HCT116 (cell line): ENCODE results near the gene MPC1. TPM values are rescaled to one million over a fixed set of nuclear protein-coding genes. Genes with fewer than 3 reads are reported as not detected.

Experiments
- ATAC-seq: fragments of 200-7000 bp; cut with Tn5 transposase; 2 replicates; pipeline ENCODE4 v1.9.1; 2020; ENCODE audit warnings: mild to moderate bottlenecking, moderate library complexity
- BruUV-seq: library from RNA; stranded (reverse); fragments of 400-500 nt; replicated peaks from 2 replicates; lab custom pipeline; 2021; lab: Mats Ljungman, UMichigan
- CTCF ChIA-PET: fragments of 300-600 bp; sonication (Branson Sonifier 250); formaldehyde crosslinking; loops from one replicate; lab custom pipeline; 2021; ENCODE audit warnings: antibody characterized with exemption; lab: Charles Lee
- POLR2A ChIA-PET: fragments of 300-600, 350-600 bp; sonication (Branson Sonifier 250); formaldehyde crosslinking; loops from one replicate; lab custom pipeline; 2021; ENCODE audit warnings: antibody characterized with exemption; lab: Charles Lee
- RAD21 ChIA-PET, 2 experiments: fragments of 300-600 bp; sonication (Branson Sonifier 250); formaldehyde crosslinking; loops; one replicate each; lab custom pipeline; 2023; ENCODE audit warnings: low total read pairs in 2 of 2; ENCODE audit not compliant: uncharacterized antibody in 2 of 2, unreplicated experiment in 2 of 2, low non-redundant PET in 1 of 2; lab: Charles Lee
- DNase-seq: peaks from one replicate; pipeline ENCODE4 v3.0.0-alpha.2; 2010; ENCODE audit warnings: low read depth, low spot score
- H2AFZ ChIP-seq: fragments of 200-600 bp; shearing (Covaris generic), sonication (generic); 2 replicates; pipeline ENCODE4 v1.6.1; 2017; ENCODE audit warnings: low read depth, mixed run types, mixed read lengths, antibody characterized with exemption, low read length; ENCODE audit not compliant: poor library complexity, severe bottlenecking
- H3K27ac ChIP-seq: 2 replicates; pipeline ENCODE4 v1.5.1; 2012; ENCODE audit warnings: low read depth, low read length
- H3K27me3 ChIP-seq: fragments of 200-600 bp; sonication (generic); 2 replicates; pipeline ENCODE4 v1.6.1; 2016; ENCODE audit warnings: mixed run types, low read length, mixed read lengths; ENCODE audit not compliant: insufficient read depth
- H3K36me3 ChIP-seq, 2 experiments: fragments of 200-500 bp in 1 of 2; fragments of 200-600 bp in 1 of 2; sonication (Bioruptor generic) in 1 of 2; sonication (generic) in 1 of 2; 2 replicates each; pipeline versions ENCODE4 v1.5.1 to v1.6.1; 2014 to 2016; ENCODE audit warnings: low read length in 2 of 2, inconsistent platforms in 1 of 2, mixed read lengths in 1 of 2, mixed run types in 1 of 2; ENCODE audit not compliant: insufficient read depth in 2 of 2, control insufficient read depth in 1 of 2
- H3K4me1 ChIP-seq, 2 experiments: fragments of 200-600 bp in 1 of 2; sonication (generic) in 1 of 2; 2 replicates each; pipeline versions ENCODE4 v1.5.1 to v1.6.1; 2012 to 2017; ENCODE audit warnings: low read length in 2 of 2, inconsistent platforms in 1 of 2, mild to moderate bottlenecking in 1 of 2, mixed read lengths in 1 of 2, mixed run types in 1 of 2, moderate library complexity in 1 of 2; ENCODE audit not compliant: insufficient read depth in 2 of 2, control insufficient read depth in 1 of 2
- H3K4me2 ChIP-seq: fragments of 200-600 bp; sonication (generic); 2 replicates; pipeline ENCODE4 v1.6.1; 2017; ENCODE audit warnings: mixed run types, low read length, mixed read lengths
- H3K4me3 ChIP-seq, 2 experiments: fragments of 200-600 bp in 1 of 2; sonication (generic) in 1 of 2; replicated peaks in 1 of 2; 2 replicates each; pipeline ENCODE4 v1.5.1; 2011 to 2016; ENCODE audit warnings: low read length in 2 of 2, control low read depth in 1 of 2, low read depth in 1 of 2, mild to moderate bottlenecking in 1 of 2, mixed read lengths in 1 of 2, mixed run types in 1 of 2
- H3K79me2 ChIP-seq: fragments of 200-600 bp; sonication (generic); 2 replicates; pipeline ENCODE4 v1.6.1; 2017; ENCODE audit warnings: mild to moderate bottlenecking, mixed run types, low read length, moderate library complexity, mixed read lengths; ENCODE audit not compliant: insufficient read depth
- H3K9ac ChIP-seq: fragments of 200-600 bp; sonication (generic); 2 replicates; pipeline ENCODE4 v1.6.1; 2016; ENCODE audit warnings: low read length, mixed read lengths
- H3K9me2 ChIP-seq: fragments of 200-600 bp; sonication (generic), shearing (Covaris generic); 2 replicates; pipeline ENCODE4 v1.6.1; 2017; ENCODE audit warnings: mixed run types, mild to moderate bottlenecking, moderate library complexity; ENCODE audit not compliant: insufficient read depth
- H3K9me3 ChIP-seq, 2 experiments: fragments of 200-500 bp in 1 of 2; fragments of 200-600 bp in 1 of 2; sonication (Bioruptor generic) in 1 of 2; sonication (generic) in 1 of 2; 2 replicates each; pipeline ENCODE4 v1.6.1; 2014 to 2017; ENCODE audit warnings: low read length in 2 of 2, mixed read lengths in 2 of 2, inconsistent platforms in 1 of 2, low read depth in 1 of 2, mild to moderate bottlenecking in 1 of 2, mixed run types in 1 of 2, moderate library complexity in 1 of 2; ENCODE audit not compliant: control insufficient read depth in 1 of 2, insufficient read depth in 1 of 2
- H4K20me1 ChIP-seq: fragments of 200-600 bp; sonication (generic), shearing (Covaris generic); 2 replicates; pipeline ENCODE4 v1.6.1; 2017; ENCODE audit warnings: mixed run types, mild to moderate bottlenecking, moderate library complexity; ENCODE audit not compliant: insufficient read depth
- CBX3 ChIP-seq: IDR thresholded peaks from 2 replicates; pipeline ENCODE4 v1.6.1; 2012; ENCODE audit warnings: low read depth
- ELF1 ChIP-seq: IDR thresholded peaks from 2 replicates; pipeline ENCODE4 v1.6.1; 2012; ENCODE audit warnings: low read depth, borderline replicate concordance
- EZH2 ChIP-seq: fragments of 200-600 bp; sonication (generic); IDR thresholded peaks from 2 replicates; pipeline ENCODE4 v1.6.1; 2017; ENCODE audit warnings: antibody characterized with exemption, mixed run types
- EZH2phosphoT487 ChIP-seq: fragments of 200-600 bp; IDR thresholded peaks from 2 replicates; pipeline ENCODE4 v1.6.1; 2018; ENCODE audit warnings: antibody characterized with exemption, borderline replicate concordance
- FOSL1 ChIP-seq: IDR thresholded peaks from 2 replicates; pipeline ENCODE4 v1.6.1; 2012; ENCODE audit warnings: low read depth
- JUND ChIP-seq: IDR thresholded peaks from 2 replicates; pipeline ENCODE4 v1.6.1; 2012
- POLR2A ChIP-seq: IDR thresholded peaks from 2 replicates; pipeline ENCODE4 v1.7.0; 2011; ENCODE audit warnings: borderline replicate concordance; ENCODE audit not compliant: insufficient read depth, insufficient read length; ENCODE audit errors: extremely low read depth
- POLR2AphosphoS5 ChIP-seq: IDR thresholded peaks from 2 replicates; pipeline ENCODE4 v1.6.1; 2011; ENCODE audit warnings: mild to moderate bottlenecking, low read depth, low read length, moderate library complexity
- SIN3A ChIP-seq: IDR thresholded peaks from 2 replicates; pipeline ENCODE4 v1.6.1; 2012; ENCODE audit warnings: low read depth
- SP1 ChIP-seq: IDR thresholded peaks from 2 replicates; pipeline ENCODE4 v1.6.1; 2012; ENCODE audit warnings: low read depth
- SRF ChIP-seq: IDR thresholded peaks from 2 replicates; pipeline ENCODE4 v1.6.1; 2012; ENCODE audit warnings: low read depth
- TCF7L2 ChIP-seq: IDR thresholded peaks from 2 replicates; pipeline ENCODE4 v1.7.0; 2011; ENCODE audit warnings: borderline replicate concordance, inconsistent platforms; ENCODE audit not compliant: insufficient read depth, insufficient read length; ENCODE audit errors: extremely low read depth
- YY1 ChIP-seq: IDR thresholded peaks from 2 replicates; pipeline ENCODE4 v1.6.1; 2011; ENCODE audit warnings: low read length, low read depth, moderate library complexity, mild to moderate bottlenecking; ENCODE audit not compliant: insufficient replicate concordance; ENCODE audit errors: extremely low read depth
- ZFX ChIP-seq: fragments of 450-650 bp; IDR thresholded peaks from 2 replicates; pipeline ENCODE4 v1.6.1; 2017
- ZNF274 ChIP-seq: fragments of 200-500 bp; sonication (Bioruptor generic); IDR thresholded peaks from 2 replicates; pipeline ENCODE4 v1.6.1; 2014; ENCODE audit warnings: mild to moderate bottlenecking, low read depth, low read length, inconsistent platforms
- intact Hi-C: fragments of 100-400 bp; cut with micrococcal nuclease; formaldehyde crosslinking; loops from 2 replicates; pipeline ENCODE4 v1.10.0; 2022
- total RNA-seq: library from RNA; stranded (reverse); gene quantifications from one replicate; pipeline ENCODE4 v1.2.1, GENCODE V29; 2021; ENCODE audit not compliant: unreplicated experiment
- TF ChIP-seq, protein P1 (sequence below): IDR thresholded peaks from 2 replicates; pipeline ENCODE4 v1.6.1; 2011; ENCODE audit warnings: mild to moderate bottlenecking, low read length, moderate library complexity; ENCODE audit not compliant: insufficient replicate concordance; ENCODE audit errors: extremely low read depth
- TF ChIP-seq, protein P2 (sequence below): IDR thresholded peaks from 2 replicates; pipeline ENCODE4 v1.6.1; 2012
- TF ChIP-seq, protein P3 (sequence below): IDR thresholded peaks from 2 replicates; pipeline ENCODE4 v1.6.1; 2012; ENCODE audit warnings: low read depth

MPC1 gene
- total RNA-seq, 1 experiment from 2014 or later: 15.9 TPM

DNA sequence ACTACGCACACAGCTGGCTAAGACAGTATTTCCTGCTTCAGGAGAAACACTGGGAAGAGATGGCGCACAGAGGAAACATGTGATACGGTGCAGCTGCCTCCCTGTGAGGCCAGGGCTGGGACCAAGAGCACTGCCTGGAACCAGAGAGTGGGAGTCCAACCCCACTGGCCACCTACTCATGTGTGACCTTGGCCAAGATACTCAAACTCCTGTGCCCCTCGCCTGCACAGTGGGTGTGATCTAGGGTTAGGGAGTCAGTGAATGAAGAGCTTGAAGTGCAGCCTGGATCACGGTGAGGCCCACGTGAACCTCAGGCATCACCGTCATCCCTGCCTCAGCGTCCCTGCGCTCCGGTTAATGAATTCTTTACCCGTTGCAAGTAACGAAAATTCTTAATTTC lies 41.7 kb upstream of the MPC1 start:
- no TSS peak for BruUV-seq

More for the DNA sequence above, 41.7 kb upstream of the MPC1 start:
- no peak for DNase-seq
- intact Hi-C loops: no loop called here
- CTCF ChIA-PET: no interaction called here
- TF ChIP-seq POLR2AphosphoS5: no peak
- no peak for TF ChIP-seq JUND
- TF ChIP-seq ELF1: no peak
- no peak for TF ChIP-seq ZFX
- no peak for TF ChIP-seq ZNF274
- no peak for TF ChIP-seq SIN3A
- TF ChIP-seq EZH2: no peak
- no peak for TF ChIP-seq POLR2A
- no peak for TF ChIP-seq TCF7L2
- TF ChIP-seq EZH2phosphoT487: no peak
- TF ChIP-seq, protein P1, sequence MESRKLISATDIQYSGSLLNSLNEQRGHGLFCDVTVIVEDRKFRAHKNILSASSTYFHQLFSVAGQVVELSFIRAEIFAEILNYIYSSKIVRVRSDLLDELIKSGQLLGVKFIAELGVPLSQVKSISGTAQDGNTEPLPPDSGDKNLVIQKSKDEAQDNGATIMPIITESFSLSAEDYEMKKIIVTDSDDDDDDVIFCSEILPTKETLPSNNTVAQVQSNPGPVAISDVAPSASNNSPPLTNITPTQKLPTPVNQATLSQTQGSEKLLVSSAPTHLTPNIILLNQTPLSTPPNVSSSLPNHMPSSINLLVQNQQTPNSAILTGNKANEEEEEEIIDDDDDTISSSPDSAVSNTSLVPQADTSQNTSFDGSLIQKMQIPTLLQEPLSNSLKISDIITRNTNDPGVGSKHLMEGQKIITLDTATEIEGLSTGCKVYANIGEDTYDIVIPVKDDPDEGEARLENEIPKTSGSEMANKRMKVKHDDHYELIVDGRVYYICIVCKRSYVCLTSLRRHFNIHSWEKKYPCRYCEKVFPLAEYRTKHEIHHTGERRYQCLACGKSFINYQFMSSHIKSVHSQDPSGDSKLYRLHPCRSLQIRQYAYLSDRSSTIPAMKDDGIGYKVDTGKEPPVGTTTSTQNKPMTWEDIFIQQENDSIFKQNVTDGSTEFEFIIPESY: no peak
- TF ChIP-seq FOSL1: no peak
- TF ChIP-seq, protein P2, sequence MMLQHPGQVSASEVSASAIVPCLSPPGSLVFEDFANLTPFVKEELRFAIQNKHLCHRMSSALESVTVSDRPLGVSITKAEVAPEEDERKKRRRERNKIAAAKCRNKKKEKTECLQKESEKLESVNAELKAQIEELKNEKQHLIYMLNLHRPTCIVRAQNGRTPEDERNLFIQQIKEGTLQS: no peak
- TF ChIP-seq YY1: no peak
- TF ChIP-seq CBX3: no peak
- no peak for TF ChIP-seq SRF
- TF ChIP-seq, protein P3, sequence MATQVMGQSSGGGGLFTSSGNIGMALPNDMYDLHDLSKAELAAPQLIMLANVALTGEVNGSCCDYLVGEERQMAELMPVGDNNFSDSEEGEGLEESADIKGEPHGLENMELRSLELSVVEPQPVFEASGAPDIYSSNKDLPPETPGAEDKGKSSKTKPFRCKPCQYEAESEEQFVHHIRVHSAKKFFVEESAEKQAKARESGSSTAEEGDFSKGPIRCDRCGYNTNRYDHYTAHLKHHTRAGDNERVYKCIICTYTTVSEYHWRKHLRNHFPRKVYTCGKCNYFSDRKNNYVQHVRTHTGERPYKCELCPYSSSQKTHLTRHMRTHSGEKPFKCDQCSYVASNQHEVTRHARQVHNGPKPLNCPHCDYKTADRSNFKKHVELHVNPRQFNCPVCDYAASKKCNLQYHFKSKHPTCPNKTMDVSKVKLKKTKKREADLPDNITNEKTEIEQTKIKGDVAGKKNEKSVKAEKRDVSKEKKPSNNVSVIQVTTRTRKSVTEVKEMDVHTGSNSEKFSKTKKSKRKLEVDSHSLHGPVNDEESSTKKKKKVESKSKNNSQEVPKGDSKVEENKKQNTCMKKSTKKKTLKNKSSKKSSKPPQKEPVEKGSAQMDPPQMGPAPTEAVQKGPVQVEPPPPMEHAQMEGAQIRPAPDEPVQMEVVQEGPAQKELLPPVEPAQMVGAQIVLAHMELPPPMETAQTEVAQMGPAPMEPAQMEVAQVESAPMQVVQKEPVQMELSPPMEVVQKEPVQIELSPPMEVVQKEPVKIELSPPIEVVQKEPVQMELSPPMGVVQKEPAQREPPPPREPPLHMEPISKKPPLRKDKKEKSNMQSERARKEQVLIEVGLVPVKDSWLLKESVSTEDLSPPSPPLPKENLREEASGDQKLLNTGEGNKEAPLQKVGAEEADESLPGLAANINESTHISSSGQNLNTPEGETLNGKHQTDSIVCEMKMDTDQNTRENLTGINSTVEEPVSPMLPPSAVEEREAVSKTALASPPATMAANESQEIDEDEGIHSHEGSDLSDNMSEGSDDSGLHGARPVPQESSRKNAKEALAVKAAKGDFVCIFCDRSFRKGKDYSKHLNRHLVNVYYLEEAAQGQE: no peak
- no peak for TF ChIP-seq SP1
- RAD21 ChIA-PET: no interaction called here
- no peak overlapping the region for H3K4me2 ChIP-seq
- POLR2A ChIA-PET: no interaction called here
- no peaks in the 10 kb centered on the region for H3K9me3 ChIP-seq
- H4K20me1 ChIP-seq: no peaks in the 10 kb centered on the region
- H3K9me2 ChIP-seq: no peaks in the 10 kb centered on the region
- peaks cover 1 to 3% of the 10 kb centered on the region in 2 experiments; a peak in 2 of 4 replicates for H3K4me1 ChIP-seq
- H2AFZ ChIP-seq: no peak overlapping the region
- no peak overlapping the region for H3K27ac ChIP-seq
- no peaks in the 10 kb centered on the region for H3K27me3 ChIP-seq
- H3K36me3 ChIP-seq: no peaks in the 10 kb centered on the region
- no peak overlapping the region for H3K9ac ChIP-seq
- ATAC-seq: no peak
- H3K4me3 ChIP-seq: no peak overlapping the region
- H3K79me2 ChIP-seq: no peaks in the 10 kb centered on the region
